K562 (cell line): Measurements from ENCODE around the gene RAD23B. TPM values are rescaled to one million over a fixed set of nuclear protein-coding genes. Genes with fewer than 3 reads are reported as not detected.

Experiments used
- ATAC-seq: fragments of 200-7000 bp; cut with Tn5 transposase; 3 replicates; pipeline ENCODE4 v1.9.1; 2020; ENCODE audit warnings: moderate library complexity
- BruUV-seq: library from RNA; stranded (reverse); fragments of 400-500 nt; replicated peaks from 2 replicates; lab custom pipeline; 2021; lab: Mats Ljungman, UMichigan
- CTCF ChIA-PET: fragments of 300-600 bp; formaldehyde crosslinking; extraction: SDS; loops from one replicate; lab custom pipeline; 2021; ENCODE audit warnings: low intra/inter-chr PET ratio; lab: Yijun Ruan, JAX
- POLR2A ChIA-PET: fragments of 300-600, 350-650 bp; sonication (Branson Sonifier 250); formaldehyde crosslinking; extraction: SDS; loops from one replicate; lab custom pipeline; 2021; ENCODE audit warnings: antibody characterized with exemption, inconsistent platforms; lab: Yijun Ruan, JAX
- DNase-seq, 4 experiments: peaks; one replicate each; pipeline versions ENCODE4 v3.0.0 to v3.0.0-alpha.2; 2011 to 2018; ENCODE audit warnings: low spot score in 3 of 4, mixed read lengths in 3 of 4; ENCODE audit errors: extremely low read depth in 1 of 4
- FAIRE-seq: peaks from 2 replicates; lab custom pipeline; 2011; peaks lifted over from hg19 to GRCh38; lab: Jason Lieb, UNC
- H2AFZ ChIP-seq: 2 replicates; pipeline ENCODE4 v1.6.0; 2011; ENCODE audit warnings: low read depth, low read length, control low read depth, inconsistent platforms
- H3K27ac ChIP-seq: fragments of 200-600 bp; 3 replicates; pipeline ENCODE4 v1.8.0; 2011; ENCODE audit warnings: low read depth, mild to moderate bottlenecking, control low read depth, inconsistent platforms, low read length, moderate library complexity, mixed read lengths; ENCODE audit errors: extremely low read depth
- H3K27me3 ChIP-seq, 2 experiments: fragments of 300-600 bp in 1 of 2; 2 replicates in 1 of 2; 3 replicates in 1 of 2; pipeline versions ENCODE4 v1.6.0 to v1.8.0; 2011; ENCODE audit warnings: inconsistent platforms in 2 of 2, low read length in 2 of 2, mild to moderate bottlenecking in 1 of 2, mixed read lengths in 1 of 2, moderate library complexity in 1 of 2; ENCODE audit not compliant: control insufficient read depth in 2 of 2, insufficient read depth in 2 of 2
- H3K36me3 ChIP-seq: fragments of 300-600 bp; 3 replicates; pipeline ENCODE4 v1.8.0; 2011; ENCODE audit warnings: mild to moderate bottlenecking, low read length, inconsistent platforms; ENCODE audit not compliant: control insufficient read depth, insufficient read depth
- H3K4me1 ChIP-seq, 2 experiments: fragments of 200-600 bp in 1 of 2; replicated peaks in 1 of 2; 2 replicates in 1 of 2; 3 replicates in 1 of 2; pipeline versions ENCODE4 v1.5.1 to v1.8.0; 2011; ENCODE audit warnings: inconsistent platforms in 2 of 2, low read length in 2 of 2, mild to moderate bottlenecking in 1 of 2, mixed read lengths in 1 of 2, moderate library complexity in 1 of 2; ENCODE audit not compliant: control insufficient read depth in 2 of 2, insufficient read depth in 2 of 2
- H3K4me2 ChIP-seq: 2 replicates; pipeline ENCODE4 v1.6.1; 2011; ENCODE audit warnings: low read length, control low read depth, inconsistent platforms, mixed read lengths; ENCODE audit not compliant: insufficient read depth
- H3K4me3 ChIP-seq: fragments of 200-600 bp; sonication (generic), shearing (Covaris generic); 2 replicates; pipeline ENCODE4 v1.5.1; 2016; ENCODE audit warnings: control low read depth, inconsistent platforms
- H3K79me2 ChIP-seq: fragments of 200-600 bp; 3 replicates; pipeline ENCODE4 v1.8.0; 2011; ENCODE audit warnings: low read length, inconsistent platforms; ENCODE audit not compliant: control insufficient read depth, insufficient read depth
- H3K9ac ChIP-seq, 2 experiments: 2 replicates each; pipeline versions ENCODE4 v1.6.0 to v1.6.1; 2011; ENCODE audit warnings: low read depth in 2 of 2, low read length in 2 of 2, control low read depth in 1 of 2, inconsistent platforms in 1 of 2, mild to moderate bottlenecking in 1 of 2, mixed read lengths in 1 of 2; ENCODE audit not compliant: insufficient read depth in 1 of 2
- H3K9me1 ChIP-seq: one replicate; pipeline ENCODE4 v1.6.0; 2011; ENCODE audit warnings: inconsistent platforms, mild to moderate bottlenecking, low read length, moderate library complexity; ENCODE audit not compliant: control insufficient read depth, insufficient read depth
- H3K9me3 ChIP-seq: replicated peaks from 2 replicates; pipeline ENCODE4 v1.5.1; 2011; ENCODE audit warnings: low read depth, low read length, inconsistent platforms; ENCODE audit not compliant: control insufficient read depth, insufficient read depth
- H4K20me1 ChIP-seq: replicated peaks from 2 replicates; pipeline ENCODE4 v1.6.1; 2011; ENCODE audit warnings: low read length, inconsistent platforms, mixed read lengths; ENCODE audit not compliant: control insufficient read depth, insufficient read depth
- CBX8 ChIP-seq: fragments of 200-600 bp; sonication (generic); IDR thresholded peaks from 2 replicates; pipeline ENCODE4 v1.6.1; 2012; ENCODE audit warnings: borderline replicate concordance, mixed run types, low read depth, mild to moderate bottlenecking, moderate library complexity, mixed read lengths, low read length, control low read depth, inconsistent platforms; ENCODE audit not compliant: poor library complexity, severe bottlenecking; ENCODE audit errors: extremely low read depth
- CTBP1 ChIP-seq: fragments of 450-650 bp; IDR thresholded peaks from 2 replicates; pipeline ENCODE4 v1.6.1; 2016; ENCODE audit warnings: borderline replicate concordance
- CTCF ChIP-seq, 3 experiments: IDR thresholded peaks in 2 of 3; conservative IDR thresholded peaks in 1 of 3; 2 replicates each; pipeline ENCODE4 v1.5.1; 2011 to 2012; ENCODE audit warnings: low read length in 3 of 3, mild to moderate bottlenecking in 3 of 3, control low read depth in 2 of 3, improper control_type of control experiment in 1 of 3, inconsistent platforms in 1 of 3, low read depth in 1 of 3, mixed read lengths in 1 of 3, moderate library complexity in 1 of 3; ENCODE audit not compliant: insufficient read depth in 2 of 3
- DDX20 ChIP-seq: fragments of 450-650 bp; IDR thresholded peaks from 2 replicates; pipeline ENCODE4 v1.6.1; 2016; ENCODE audit warnings: missing genetic modification characterization, low read depth, mild to moderate bottlenecking, missing compliant biosample characterization, moderate library complexity
- ETV5 ChIP-seq: sonication (generic); formaldehyde crosslinking; IDR thresholded peaks from 2 replicates; pipeline ENCODE4 v1.4.0; 2020; ENCODE audit warnings: low read depth, mild to moderate bottlenecking, missing genetic modification reagents
- MITF ChIP-seq: IDR thresholded peaks from 2 replicates; pipeline ENCODE4 v1.6.1; 2014; ENCODE audit warnings: antibody characterized with exemption
- RFX7 ChIP-seq: fragments of 250-450 bp; sonication (Bioruptor Pico); IDR thresholded peaks from 2 replicates; pipeline ENCODE4 v1.5.1; 2021; ENCODE audit warnings: mild to moderate bottlenecking
- TBP ChIP-seq: optimal IDR thresholded peaks from 2 replicates; pipeline ENCODE3; 2011; ENCODE audit warnings: low read depth, low read length, improper control_type of control experiment
- ZNF239 ChIP-seq: fragments of 250-450 bp; sonication (Bioruptor Pico); IDR thresholded peaks from 2 replicates; pipeline ENCODE4 v1.4.0; 2020; ENCODE audit warnings: mild to moderate bottlenecking
- WGBS: fragments of 100-300 bp; shearing (Covaris generic); methylation state at CpG from one replicate; pipeline ENCODE4 v1.1.6; 2016; ENCODE audit warnings: low coverage, mixed read lengths; ENCODE audit not compliant: insufficient coverage; ENCODE audit errors: missing lambda C conversion rate; 5-methylcytosine and 5-hydroxymethylcytosine counted together
- in situ Hi-C: fragments of 300-500 bp; cut with MboI; formaldehyde crosslinking; loops from 4 replicates; pipeline ENCODE4 v1.15.0; 2018; ENCODE audit warnings: inconsistent platforms, mixed read lengths
- intact Hi-C: fragments of 100-400 bp; cut with micrococcal nuclease; formaldehyde crosslinking; loops from 2 replicates; pipeline ENCODE4 v1.14.2; 2022
- polyA plus RNA-seq, 8 experiments: library from polyadenylated mRNA; depleted of rRNA in 4 of 8; stranded (reverse) in 5 of 8; unstranded in 3 of 8; fragments of >200 nt; fragmentation: Nextera tagmentation in 2 of 8; fragmentation: Illumina TruSeq in 1 of 8; extraction: Ambion mirVana in 2 of 8; extraction: Trizol in 1 of 8; gene quantifications; 2 replicates each; pipeline versions ENCODE4 v1.2.1 to v1.2.3, GENCODE V29; 2011 to 2014; ENCODE audit warnings: inconsistent platforms in 1 of 8, missing spikeins in 1 of 8
- total RNA-seq, 7 experiments: library from RNA; depleted of rRNA in 6 of 7; stranded (reverse); fragments of >200 nt in 6 of 7; fragmentation: Illumina TruSeq in 2 of 7; extraction: Trizol in 2 of 7; gene quantifications; 2 replicates each; pipeline versions ENCODE4 v1.2.1 to v1.2.3, GENCODE V29; 2011 to 2021; ENCODE audit warnings: low replicate concordance in 1 of 7

The RAD23B gene
- total and polyA plus RNA-seq, 9 of the 15 experiments (the other 6 are each of a cell fraction or from before 2014, with no cell fraction given) = 14.5 to 184 (median 114) TPM

DNA sequence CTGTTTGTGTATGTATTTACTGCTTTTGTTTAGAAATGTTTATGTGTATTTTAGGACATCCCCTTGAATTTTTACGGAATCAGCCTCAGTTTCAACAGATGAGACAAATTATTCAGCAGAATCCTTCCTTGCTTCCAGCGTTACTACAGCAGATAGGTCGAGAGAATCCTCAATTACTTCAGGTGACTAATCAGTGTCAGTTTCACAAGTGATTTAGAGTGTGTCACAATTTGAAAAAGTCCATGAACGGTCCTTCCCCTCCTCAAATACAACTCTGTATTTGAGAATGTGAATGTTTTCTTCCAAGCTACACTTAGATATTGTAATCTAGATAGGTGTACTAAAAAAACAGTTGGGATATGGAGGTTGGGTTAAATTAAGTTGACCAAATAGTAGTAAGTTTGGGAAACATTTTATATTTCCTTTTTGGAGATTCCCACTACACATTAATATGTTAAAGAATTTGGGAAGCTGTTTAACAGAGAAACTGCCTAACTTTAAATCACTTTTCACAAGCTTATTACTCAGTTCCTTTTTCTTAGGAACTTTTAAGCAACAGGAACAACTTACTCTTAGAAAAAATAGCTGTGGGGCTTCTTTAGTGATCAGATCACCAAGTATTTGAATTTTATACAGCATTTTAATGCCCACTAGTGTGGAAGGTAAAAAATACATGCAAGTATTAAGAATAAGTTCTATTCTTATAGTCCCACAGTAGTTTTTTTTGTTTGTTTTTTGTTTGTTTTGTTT, 40.9 kb downstream of the RAD23B start:
- FAIRE-seq (no peak), ATAC-seq (no peak), DNase-seq (no peak)
- Histone ChIP-seq H3K9me3 (no peaks in the 10 kb centered on the region; the same call in 1 of the 2 replicates), H3K9ac (no peak overlapping the region), H3K4me2 (no peak overlapping the region), H3K9me1 (no peaks in the 10 kb centered on the region), H3K4me1 (no peaks in the 10 kb centered on the region), H3K36me3 (peaks cover 94% of the 10 kb centered on the region), H3K4me3 (no peak overlapping the region), H2AFZ (no peak overlapping the region), H4K20me1 (no peaks in the 10 kb centered on the region), H3K27me3 (no peaks in the 10 kb centered on the region), H3K27ac (no peak overlapping the region), H3K79me2 (peaks cover 69% of the 10 kb centered on the region)
- 90% methylated on average over 4 of the region's 4 CpGs for WGBS
- in situ Hi-C loops = no loop called here
- no TSS peak for BruUV-seq
- ChIA-PET CTCF (no interaction called here), POLR2A (interaction anchor here (0.9 kb wide), 1 partner anchor 10 kb away, joined by 4 read pairs; no protein-coding TSS in a partner anchor)
- intact Hi-C loops = no loop called here
- TF ChIP-seq ETV5 (CRISPR knock-in tag) (no peak), CBX8 (no peak), DDX20 (tag) (no peak), ZNF239 (no peak), TBP (no peak), CTBP1 (no peak), RFX7 (no peak), MITF (no peak), CTCF (IDR thresholded peaks at IDR 0.05 in 2 of 3, conservative IDR thresholded peaks at IDR 0.05 in 1 of 3; ENCODE audit: insufficient read depth in 2 of 3, low read depth in 1 of 3, low read length in 3 of 3) (no peak)
